Bronchial epithelial cell (primary cell): ENCODE measurements around the gene ARHGAP10. TPM values are rescaled to one million over a fixed set of nuclear protein-coding genes. Genes with fewer than 3 reads are reported as not detected.

Experiments used
- DNase-seq: peaks from one replicate; pipeline ENCODE4 v3.0.0-alpha.2; 2010; ENCODE audit warnings: low read depth
- FAIRE-seq: peaks from 2 replicates; lab custom pipeline; 2011; peaks lifted over from hg19 to GRCh38; lab: Jason Lieb, UNC
- H3K27me3 ChIP-seq: 2 replicates; pipeline ENCODE4 v1.5.1; 2011; ENCODE audit warnings: low read length; ENCODE audit not compliant: control insufficient read depth, insufficient read depth
- H3K36me3 ChIP-seq: 2 replicates; pipeline ENCODE4 v1.5.1; 2011; ENCODE audit warnings: low read length; ENCODE audit not compliant: control insufficient read depth, insufficient read depth
- H3K4me3 ChIP-seq: 2 replicates; pipeline ENCODE4 v1.5.1; 2011; ENCODE audit warnings: mild to moderate bottlenecking, low read depth, low read length, control low read depth
- total RNA-seq: library from RNA; depleted of rRNA; stranded (reverse); fragments of >200 nt; gene quantifications from 2 replicates; pipeline ENCODE4 v1.2.1, GENCODE V29; 2014
- TF ChIP-seq, protein P1 (sequence below): IDR thresholded peaks from 2 replicates; pipeline ENCODE4 v1.5.1; 2011; ENCODE audit warnings: mild to moderate bottlenecking, moderate library complexity, low read length, control low read depth, inconsistent platforms; ENCODE audit not compliant: insufficient read depth, severe bottlenecking

The ARHGAP10 gene
- total RNA-seq, 1 donor from 2014 or later: 8.4 TPM

DNA sequence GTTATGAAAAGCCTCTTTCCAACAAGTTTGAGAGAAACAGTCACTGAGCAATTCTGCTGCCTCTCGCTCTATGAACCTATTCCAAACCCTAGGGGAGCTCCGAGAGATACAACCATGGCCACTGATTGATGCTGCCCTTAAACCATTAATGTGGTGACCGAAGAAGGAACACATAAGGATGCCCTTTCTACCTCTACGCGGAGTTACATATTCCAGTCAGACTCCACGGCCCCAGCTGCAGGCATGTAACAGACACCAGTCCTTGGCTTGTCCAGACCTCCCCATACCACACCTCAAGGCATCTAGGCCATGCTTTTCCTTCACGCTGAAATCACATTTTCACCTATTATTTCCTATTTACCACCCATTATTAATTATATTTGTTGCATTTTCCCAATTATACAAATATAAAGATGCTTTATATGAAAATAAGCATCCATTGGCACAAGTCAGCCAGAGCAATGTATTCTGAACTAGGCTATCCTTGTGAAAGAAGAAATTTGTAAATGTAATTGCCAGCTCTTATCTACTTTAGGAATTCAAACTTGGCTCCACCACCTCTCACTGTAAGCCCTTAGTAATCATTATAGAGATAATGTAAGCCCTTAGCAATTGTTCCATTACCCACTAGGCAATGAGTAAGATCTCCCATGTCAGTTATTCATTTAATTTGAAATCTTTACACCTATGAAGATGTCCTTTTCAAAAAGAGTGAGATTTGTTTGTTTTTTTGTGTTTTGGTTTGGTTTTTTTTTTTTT lies 371.9 kb downstream of the ARHGAP10 start:
- TF ChIP-seq, protein P1, sequence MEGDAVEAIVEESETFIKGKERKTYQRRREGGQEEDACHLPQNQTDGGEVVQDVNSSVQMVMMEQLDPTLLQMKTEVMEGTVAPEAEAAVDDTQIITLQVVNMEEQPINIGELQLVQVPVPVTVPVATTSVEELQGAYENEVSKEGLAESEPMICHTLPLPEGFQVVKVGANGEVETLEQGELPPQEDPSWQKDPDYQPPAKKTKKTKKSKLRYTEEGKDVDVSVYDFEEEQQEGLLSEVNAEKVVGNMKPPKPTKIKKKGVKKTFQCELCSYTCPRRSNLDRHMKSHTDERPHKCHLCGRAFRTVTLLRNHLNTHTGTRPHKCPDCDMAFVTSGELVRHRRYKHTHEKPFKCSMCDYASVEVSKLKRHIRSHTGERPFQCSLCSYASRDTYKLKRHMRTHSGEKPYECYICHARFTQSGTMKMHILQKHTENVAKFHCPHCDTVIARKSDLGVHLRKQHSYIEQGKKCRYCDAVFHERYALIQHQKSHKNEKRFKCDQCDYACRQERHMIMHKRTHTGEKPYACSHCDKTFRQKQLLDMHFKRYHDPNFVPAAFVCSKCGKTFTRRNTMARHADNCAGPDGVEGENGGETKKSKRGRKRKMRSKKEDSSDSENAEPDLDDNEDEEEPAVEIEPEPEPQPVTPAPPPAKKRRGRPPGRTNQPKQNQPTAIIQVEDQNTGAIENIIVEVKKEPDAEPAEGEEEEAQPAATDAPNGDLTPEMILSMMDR: no peak
- no peaks in the 10 kb centered on the region for H3K36me3 ChIP-seq
- FAIRE-seq (no peak), DNase-seq (no peak)
- H3K27me3 ChIP-seq: no peaks in the 10 kb centered on the region
- no peak overlapping the region for H3K4me3 ChIP-seq

DNA sequence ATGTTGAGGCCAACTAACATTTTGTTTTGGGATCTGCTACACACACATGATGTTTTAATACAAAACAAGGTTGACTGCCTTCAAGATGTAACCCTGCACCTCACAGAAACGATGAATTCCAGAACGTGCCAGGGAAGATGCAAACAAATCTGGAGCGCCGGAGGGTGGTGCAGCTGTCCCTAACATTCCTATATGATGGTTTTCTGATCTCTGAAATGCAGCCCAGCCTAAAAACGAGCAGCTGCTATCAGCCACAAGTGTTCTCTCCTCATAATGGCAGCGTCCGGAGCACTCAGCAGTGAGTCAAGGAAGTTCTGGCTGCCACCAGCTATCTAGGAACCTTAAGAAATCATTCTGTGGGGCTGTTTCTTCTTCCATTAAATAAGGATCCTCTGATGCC lies 376.9 kb downstream of the ARHGAP10 start:
- H3K27me3 ChIP-seq: no peaks in the 10 kb centered on the region
- no peak for FAIRE-seq

DNA sequence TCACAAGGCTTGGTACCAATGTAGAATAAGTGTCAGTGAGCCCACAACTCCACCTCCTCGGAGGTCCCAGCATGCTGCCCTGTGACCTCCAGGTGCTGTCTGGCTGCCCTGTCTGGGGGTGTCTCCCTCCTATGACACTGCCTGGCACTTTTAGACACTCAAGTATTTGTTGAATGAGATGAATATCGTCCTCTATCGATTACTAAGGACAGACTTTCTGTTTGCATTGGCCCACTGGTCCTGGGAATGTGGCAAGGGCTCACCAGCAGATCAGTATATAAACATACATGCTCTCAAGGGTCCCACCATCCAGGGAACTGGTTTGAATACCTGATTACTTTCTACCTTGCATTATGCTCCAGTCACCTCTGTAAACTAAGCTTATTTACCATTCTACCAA lies 377.3 kb downstream of the ARHGAP10 start:
- no peak for DNase-seq
- TF ChIP-seq, protein P1: no peak
- Histone ChIP-seq H3K4me3 (no peak overlapping the region), H3K27me3 (no peaks in the 10 kb centered on the region), H3K36me3 (no peaks in the 10 kb centered on the region)
- no peak for FAIRE-seq

More for the DNA sequence above, 376.9 kb downstream of the ARHGAP10 start:
- no peak overlapping the region for H3K4me3 ChIP-seq
- DNase-seq: no peak
- no peaks in the 10 kb centered on the region for H3K36me3 ChIP-seq
- TF ChIP-seq, protein P1: no peak

DNA sequence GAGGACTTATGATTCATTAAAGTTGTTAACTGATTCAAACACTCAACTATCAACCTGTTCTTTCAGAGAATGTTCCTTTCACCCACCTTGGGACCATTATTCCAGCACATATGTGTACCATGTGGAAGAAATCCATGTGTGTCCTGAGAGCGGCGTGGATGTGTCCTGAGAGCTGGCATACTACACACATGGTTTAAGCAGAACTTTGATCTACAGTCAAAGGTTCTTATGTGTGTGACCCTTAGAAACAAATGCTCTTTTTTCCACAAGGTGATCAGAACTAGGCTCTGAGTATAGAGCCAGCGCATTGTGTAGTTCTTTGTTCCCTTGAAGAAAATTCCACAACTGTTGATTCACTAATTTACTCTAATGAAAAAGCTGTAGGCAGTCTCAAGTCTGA lies 378.3 kb downstream of the ARHGAP10 start:
- FAIRE-seq (no peak), DNase-seq (no peak)
- TF ChIP-seq, protein P1: no peak
- Histone ChIP-seq H3K4me3 (no peak overlapping the region), H3K27me3 (no peaks in the 10 kb centered on the region), H3K36me3 (no peaks in the 10 kb centered on the region)

DNA sequence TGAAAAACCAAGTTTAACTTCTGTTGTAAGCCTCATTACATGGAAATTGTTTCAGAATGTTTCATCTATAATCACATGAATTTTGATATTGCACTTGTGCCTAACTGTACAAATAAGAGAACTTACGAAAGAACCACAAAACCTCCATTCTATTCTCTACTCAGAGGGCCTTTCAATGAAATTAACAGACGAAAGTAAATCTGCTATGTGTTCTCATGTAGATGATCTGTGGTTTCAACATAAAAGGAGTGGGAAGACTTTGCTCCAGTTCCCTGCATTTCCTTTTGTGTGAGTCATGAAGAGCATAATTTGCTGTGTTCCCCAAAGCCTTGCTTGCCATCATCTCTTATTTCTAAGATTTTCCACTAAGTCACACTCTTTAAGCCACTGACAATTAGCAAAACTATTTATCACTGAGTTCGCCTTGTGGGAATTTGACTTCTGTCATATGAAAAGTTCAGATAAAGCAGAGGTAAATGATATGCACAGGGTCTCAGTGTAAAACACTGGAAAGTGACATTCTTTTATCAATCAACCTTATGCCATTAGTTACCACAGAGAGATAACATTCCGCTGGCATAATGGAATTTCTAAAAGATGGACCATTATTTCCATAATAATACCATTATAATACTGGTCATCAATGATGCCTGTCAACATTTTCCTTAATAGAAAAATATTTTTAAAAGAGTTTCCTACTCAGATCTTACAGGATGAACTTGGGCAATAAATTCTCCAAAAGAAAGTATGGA lies 380.5 kb downstream of the ARHGAP10 start:
- Histone ChIP-seq H3K36me3 (no peaks in the 10 kb centered on the region), H3K27me3 (no peaks in the 10 kb centered on the region), H3K4me3 (no peak overlapping the region)
- DNase-seq: peak; percentile 22
- FAIRE-seq: no peak
- TF ChIP-seq, protein P1: no peak
